ENCODE data around the gene ST3GAL2. TPM values are rescaled to one million over a fixed set of nuclear protein-coding genes. Genes with fewer than 3 reads are reported as not detected.

ST3GAL2 gene
- total RNA-seq, 1 experiment from 2014 or later: 49.4 TPM

GRCh38 chr16:70483426-70483825 lies 44.5 kb upstream of the ST3GAL2 start:
- ChIA-PET CTCF (interaction anchor here (0.5 kb wide), 1 partner anchor 98 kb away, joined by 4 read pairs; no protein-coding TSS in a partner anchor), POLR2A (interaction anchor here (1.2 kb wide), 1 partner anchor 40 kb away, joined by 3 read pairs; the partner anchor contains the start of gene COG4)
- DNase-seq (ENCODE audit: low spot score) (no peak), ATAC-seq (no peak)
- H3K4me1 Mint-ChIP-seq: 0 out of 2 replicates have a peak, but pooled peaks cover 3% of the 10 kb centered on the region
- H3K27me3 Mint-ChIP-seq (ENCODE audit: low read depth): no peaks in the 10 kb centered on the region
- H3K9me3 Mint-ChIP-seq: no peaks in the 10 kb centered on the region
- H3K4me3 Mint-ChIP-seq: no peak overlapping the region
- TF ChIP-seq E2F4 (CRISPR knock-in tag; IDR thresholded peaks at IDR 0.05; ENCODE audit: borderline replicate concordance, low read depth): no peak
- TF ChIP-seq CTCF (IDR thresholded peaks at IDR 0.05): no peak
- no peak for TF ChIP-seq ATF3 (CRISPR knock-in tag; conservative IDR thresholded peaks at IDR 0.05)
- TF ChIP-seq MLX (CRISPR knock-in tag; IDR thresholded peaks at IDR 0.05): no peak
- TF ChIP-seq FOXK1 (CRISPR knock-in tag; IDR thresholded peaks at IDR 0.05): no peak
- TF ChIP-seq NR2C2 (CRISPR knock-in tag; IDR thresholded peaks at IDR 0.05): no peak
- no peak for TF ChIP-seq ATF2 (CRISPR knock-in tag; IDR thresholded peaks at IDR 0.05; ENCODE audit: borderline replicate concordance, low read depth)
- TF ChIP-seq ETV6 (CRISPR knock-in tag; IDR thresholded peaks at IDR 0.05): no peak
- no peak for TF ChIP-seq MAX (CRISPR knock-in tag; IDR thresholded peaks at IDR 0.05)
- no peak for TF ChIP-seq IRF1 (CRISPR knock-in tag; IDR thresholded peaks at IDR 0.05)
- no peak for TF ChIP-seq USF1 (CRISPR knock-in tag; IDR thresholded peaks at IDR 0.05)
- no peak for TF ChIP-seq E2F5 (CRISPR knock-in tag; IDR thresholded peaks at IDR 0.05)
- TF ChIP-seq RELA (CRISPR knock-in tag; IDR thresholded peaks at IDR 0.05; ENCODE audit: borderline replicate concordance): no peak
- TF ChIP-seq ZNF281 (CRISPR knock-in tag; IDR thresholded peaks at IDR 0.05): no peak
- TF ChIP-seq STAT6 (CRISPR knock-in tag; conservative IDR thresholded peaks at IDR 0.05; ENCODE audit: low read depth): no peak
- no peak for TF ChIP-seq ZNF219 (CRISPR knock-in tag; IDR thresholded peaks at IDR 0.05; ENCODE audit: borderline replicate concordance)
- no peak for TF ChIP-seq ZSCAN18 (CRISPR knock-in tag; IDR thresholded peaks at IDR 0.05)
- no peak for TF ChIP-seq NFATC4 (CRISPR knock-in tag; IDR thresholded peaks at IDR 0.05)
- no peak for TF ChIP-seq CDX4 (CRISPR knock-in tag; IDR thresholded peaks at IDR 0.05; ENCODE audit: borderline replicate concordance)
- TF ChIP-seq NFYB (CRISPR knock-in tag; conservative IDR thresholded peaks at IDR 0.05; ENCODE audit: low read depth): no peak
- H3K36me3 Mint-ChIP-seq: peaks cover 12% of the 10 kb centered on the region; the same call in 1 of the 2 replicates
- H3K27ac Mint-ChIP-seq: no peak overlapping the region

Data from WTC11 (cell line).